HepG2 (cell line): ENCODE data around the gene ACACA. TPM values are rescaled to one million over a fixed set of nuclear protein-coding genes. Genes with fewer than 3 reads are reported as not detected.

Experiments used
- ATAC-seq: fragments of 200-7000 bp; cut with Tn5 transposase; 3 replicates; pipeline ENCODE4 v1.9.1; 2020; ENCODE audit warnings: mild to moderate bottlenecking, moderate library complexity
- BruUV-seq: library from RNA; stranded (reverse); fragments of 400-500 nt; replicated peaks from 2 replicates; lab custom pipeline; 2021; lab: Mats Ljungman, UMichigan
- CTCF ChIA-PET: fragments of 300-600 bp; formaldehyde crosslinking; extraction: SDS; loops from one replicate; lab custom pipeline; 2021; ENCODE audit warnings: low total read pairs, inconsistent platforms, low intra/inter-chr PET ratio; lab: Yijun Ruan, JAX
- POLR2A ChIA-PET: fragments of 350-600 bp; sonication (Branson Sonifier 250); formaldehyde crosslinking; loops from one replicate; lab custom pipeline; 2020; ENCODE audit warnings: antibody characterized with exemption, inconsistent platforms; lab: Yijun Ruan, JAX
- DNase-seq: peaks from one replicate; pipeline ENCODE4 v3.0.0-alpha.2; 2015; ENCODE audit warnings: low spot score
- FAIRE-seq: peaks from 3 replicates; lab custom pipeline; 2011; peaks lifted over from hg19 to GRCh38; lab: Jason Lieb, UNC
- H2AFZ ChIP-seq: one replicate; pipeline ENCODE4 v1.6.1; 2011; ENCODE audit warnings: low read length, inconsistent platforms
- H3K27ac ChIP-seq: fragments of 300-600 bp; 3 replicates; pipeline ENCODE4 v1.8.0; 2011; ENCODE audit warnings: mixed run types, mild to moderate bottlenecking, mixed read lengths, low read length, inconsistent platforms; ENCODE audit not compliant: insufficient read depth; ENCODE audit errors: extremely low read length
- H3K27me3 ChIP-seq, 2 experiments: fragments of 200-600 bp in 1 of 2; 2 replicates in 1 of 2; 3 replicates in 1 of 2; pipeline versions ENCODE4 v1.6.0 to v1.8.0; 2011; ENCODE audit warnings: low read length in 2 of 2, mild to moderate bottlenecking in 2 of 2, moderate library complexity in 2 of 2, inconsistent platforms in 1 of 2; ENCODE audit not compliant: insufficient read depth in 2 of 2, control insufficient read depth in 1 of 2
- H3K36me3 ChIP-seq, 2 experiments: fragments of 200-600 bp in 1 of 2; replicated peaks in 1 of 2; 2 replicates in 1 of 2; 3 replicates in 1 of 2; pipeline versions ENCODE4 v1.5.1 to v1.8.0; 2011; ENCODE audit warnings: low read length in 2 of 2, inconsistent platforms in 1 of 2; ENCODE audit not compliant: insufficient read depth in 2 of 2, control insufficient read depth in 1 of 2
- H3K4me1 ChIP-seq: 2 replicates; pipeline ENCODE4 v1.5.1; 2012; ENCODE audit warnings: low read length, inconsistent platforms; ENCODE audit not compliant: insufficient read depth
- H3K4me2 ChIP-seq: 2 replicates; pipeline ENCODE4 v1.6.0; 2011; ENCODE audit warnings: low read depth, low read length, inconsistent platforms
- H3K4me3 ChIP-seq, 3 experiments: fragments of 200-600 bp in 1 of 3; sonication (generic), shearing (Covaris generic) in 1 of 3; replicated peaks in 1 of 3; 2 replicates each; pipeline ENCODE4 v1.5.1; 2011 to 2016; ENCODE audit warnings: low read length in 3 of 3, inconsistent platforms in 2 of 3, low read depth in 2 of 3, mild to moderate bottlenecking in 2 of 3, control low read depth in 1 of 3, mixed read lengths in 1 of 3; ENCODE audit not compliant: insufficient read depth in 1 of 3
- H3K79me2 ChIP-seq: one replicate; pipeline ENCODE4 v1.6.1; 2011; ENCODE audit warnings: low read length, inconsistent platforms; ENCODE audit not compliant: insufficient read depth
- H3K9ac ChIP-seq: 2 replicates; pipeline ENCODE4 v1.6.0; 2011; ENCODE audit warnings: mild to moderate bottlenecking, low read depth, low read length, inconsistent platforms; ENCODE audit not compliant: insufficient read depth
- H3K9me3 ChIP-seq: 2 replicates; pipeline ENCODE4 v1.5.1; 2012; ENCODE audit warnings: mild to moderate bottlenecking, low read length
- H4K20me1 ChIP-seq: 2 replicates; pipeline ENCODE4 v1.6.0; 2011; ENCODE audit warnings: inconsistent platforms, mild to moderate bottlenecking, low read length, moderate library complexity; ENCODE audit not compliant: insufficient read depth
- ATF5 ChIP-seq: sonication (generic); formaldehyde crosslinking; IDR thresholded peaks from 2 replicates; pipeline ENCODE4 v1.4.0; 2020; ENCODE audit warnings: mild to moderate bottlenecking, low read depth, missing genetic modification reagents
- EZH2 ChIP-seq: conservative IDR thresholded peaks from 2 replicates; pipeline ENCODE4 v1.6.1; 2012; ENCODE audit warnings: mild to moderate bottlenecking, low read depth, low read length, moderate library complexity
- IKZF4 ChIP-seq: sonication (generic); formaldehyde crosslinking; IDR thresholded peaks from 2 replicates; pipeline ENCODE4 v1.5.1; 2020; ENCODE audit warnings: borderline replicate concordance, mild to moderate bottlenecking, low read depth, missing genetic modification reagents; ENCODE audit errors: not compliant biosample characterization
- MED1 ChIP-seq: sonication (generic); formaldehyde crosslinking; IDR thresholded peaks from 2 replicates; pipeline ENCODE4 v1.4.0; 2020; ENCODE audit warnings: missing genetic modification reagents
- RXRA ChIP-seq: sonication (generic); formaldehyde crosslinking; IDR thresholded peaks from 2 replicates; pipeline ENCODE4 v1.5.1; 2020; ENCODE audit warnings: missing genetic modification reagents
- SNAPC5 ChIP-seq: sonication (generic); formaldehyde crosslinking; IDR thresholded peaks from 2 replicates; pipeline ENCODE4 v1.8.1; 2023; ENCODE audit warnings: mild to moderate bottlenecking, missing genetic modification reagents, borderline replicate concordance
- SPEN ChIP-seq: sonication (generic); formaldehyde crosslinking; IDR thresholded peaks from 2 replicates; pipeline ENCODE4 v1.5.1; 2020; ENCODE audit warnings: low read depth, mild to moderate bottlenecking, missing genetic modification reagents
- ZKSCAN1 ChIP-seq: fragments of 150-350 bp; IDR thresholded peaks from 2 replicates; pipeline ENCODE4 v1.6.1; 2014; ENCODE audit warnings: low read length
- ZNF101 ChIP-seq: sonication (generic); formaldehyde crosslinking; IDR thresholded peaks from 2 replicates; pipeline ENCODE4 v1.4.0; 2020; ENCODE audit warnings: mild to moderate bottlenecking, low read depth, missing genetic modification reagents, borderline replicate concordance
- ZNF232 ChIP-seq: sonication (generic); formaldehyde crosslinking; IDR thresholded peaks from 2 replicates; pipeline ENCODE4 v1.4.0; 2020; ENCODE audit warnings: missing genetic modification reagents, borderline replicate concordance
- ZNF3 ChIP-seq: IDR thresholded peaks from 2 replicates; pipeline ENCODE4 v1.7.0; 2017; ENCODE audit warnings: inconsistent platforms
- ZNF558 ChIP-seq: sonication (generic); formaldehyde crosslinking; IDR thresholded peaks from 2 replicates; pipeline ENCODE4 v1.9.0; 2022; ENCODE audit warnings: mild to moderate bottlenecking, missing genetic modification reagents, borderline replicate concordance
- ZNF572 ChIP-seq: sonication (generic); formaldehyde crosslinking; IDR thresholded peaks from 2 replicates; pipeline ENCODE4 v1.5.1; 2020; ENCODE audit warnings: mild to moderate bottlenecking, missing genetic modification reagents
- ZNF672 ChIP-seq: sonication (generic); formaldehyde crosslinking; IDR thresholded peaks from 2 replicates; pipeline ENCODE4 v1.8.1; 2022; ENCODE audit warnings: missing genetic modification reagents
- ZNF768 ChIP-seq: sonication (generic); formaldehyde crosslinking; IDR thresholded peaks from 2 replicates; pipeline ENCODE4 v1.4.0; 2020; ENCODE audit warnings: missing genetic modification reagents
- ZNF777 ChIP-seq: sonication (generic); formaldehyde crosslinking; IDR thresholded peaks from 2 replicates; pipeline ENCODE4 v1.4.0; 2020; ENCODE audit warnings: missing genetic modification reagents
- ZNF781 ChIP-seq: sonication (generic); formaldehyde crosslinking; IDR thresholded peaks from 2 replicates; pipeline ENCODE4 v1.5.1; 2020; ENCODE audit warnings: borderline replicate concordance, mild to moderate bottlenecking, missing genetic modification reagents; ENCODE audit errors: not compliant biosample characterization
- ZNF83 ChIP-seq: sonication (generic); formaldehyde crosslinking; IDR thresholded peaks from 2 replicates; pipeline ENCODE4 v1.4.0; 2020; ENCODE audit warnings: missing genetic modification reagents, mild to moderate bottlenecking, borderline replicate concordance
- ZSCAN22 ChIP-seq: sonication (generic); formaldehyde crosslinking; IDR thresholded peaks from 2 replicates; pipeline ENCODE4 v1.4.0; 2020; ENCODE audit warnings: mild to moderate bottlenecking, missing genetic modification reagents
- whole genome bisulfite sequencing: methylation state at CpG from one replicate; pipeline ENCODE4 v1.1.6; 2017; ENCODE audit warnings: low lambda C conversion rate; 5-methylcytosine and 5-hydroxymethylcytosine counted together
- in situ Hi-C: cut with HindIII; loops from 2 replicates; pipeline ENCODE4 v1.10.0; 2017; ENCODE audit warnings: low pct_unique_long_range_greater_than_20kb; ENCODE audit not compliant: extremely low pct_ligation_motif_present
- intact Hi-C: fragments of 100-400 bp; cut with micrococcal nuclease; formaldehyde crosslinking; loops from one replicate; pipeline ENCODE4 v1.10.0; 2022; ENCODE audit not compliant: unreplicated experiment
- polyA plus RNA-seq, 8 experiments: library from polyadenylated mRNA; depleted of rRNA in 3 of 8; stranded (reverse) in 7 of 8; unstranded in 1 of 8; fragments of >200 nt; fragmentation: Illumina TruSeq in 4 of 8; extraction: Trizol in 4 of 8; gene quantifications; 2 replicates each; pipeline versions ENCODE4 v1.2.1 to v1.2.3, GENCODE V29; 2011 to 2016; ENCODE audit warnings: low read depth in 4 of 8, missing spikeins in 1 of 8, mixed read lengths in 1 of 8; ENCODE audit not compliant: insufficient read depth in 1 of 8
- total RNA-seq, 5 experiments: library from RNA; depleted of rRNA; stranded (reverse); fragments of >200 nt; fragmentation: Illumina TruSeq; extraction: Trizol; gene quantifications; 2 replicates each; pipeline ENCODE4 v1.2.3, GENCODE V29; 2016; ENCODE audit warnings: low read depth in 1 of 5
- TF ChIP-seq, protein P1 (sequence below): sonication (generic); formaldehyde crosslinking; IDR thresholded peaks from 2 replicates; pipeline ENCODE4 v1.4.0; 2020; ENCODE audit warnings: low read depth, mild to moderate bottlenecking, missing genetic modification reagents

ACACA gene
- total and polyA plus RNA-seq, 2 of the 13 experiments (the other 11 are each of a cell fraction or from before 2014, with no cell fraction given): 39.2 to 47.2 TPM

GRCh38 chr17:37211136-37211535 lies 195.5 kb downstream of the ACACA start:
- no peak for TF ChIP-seq ZNF558
- no peak for TF ChIP-seq ZNF3 (CRISPR knock-in tag)
- TF ChIP-seq ZNF672 (CRISPR knock-in tag): no peak
- TF ChIP-seq ZSCAN22 (CRISPR knock-in tag): no peak
- no peak for TF ChIP-seq SPEN (CRISPR knock-in tag)
- TF ChIP-seq ZNF572 (CRISPR knock-in tag): no peak
- TF ChIP-seq EZH2: no peak
- TF ChIP-seq, protein P1, sequence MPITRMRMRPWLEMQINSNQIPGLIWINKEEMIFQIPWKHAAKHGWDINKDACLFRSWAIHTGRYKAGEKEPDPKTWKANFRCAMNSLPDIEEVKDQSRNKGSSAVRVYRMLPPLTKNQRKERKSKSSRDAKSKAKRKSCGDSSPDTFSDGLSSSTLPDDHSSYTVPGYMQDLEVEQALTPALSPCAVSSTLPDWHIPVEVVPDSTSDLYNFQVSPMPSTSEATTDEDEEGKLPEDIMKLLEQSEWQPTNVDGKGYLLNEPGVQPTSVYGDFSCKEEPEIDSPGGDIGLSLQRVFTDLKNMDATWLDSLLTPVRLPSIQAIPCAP (CRISPR knock-in tag): no peak
- no peak for TF ChIP-seq MED1 (CRISPR knock-in tag)
- no peak for TF ChIP-seq ZNF768 (CRISPR knock-in tag)
- no peak for TF ChIP-seq ZNF781 (CRISPR knock-in tag)
- no peak for TF ChIP-seq ZNF777 (CRISPR knock-in tag)
- TF ChIP-seq ZKSCAN1: no peak
- TF ChIP-seq RXRA (CRISPR knock-in tag): no peak
- TF ChIP-seq ZNF101 (CRISPR knock-in tag): no peak
- TF ChIP-seq ZNF83: no peak
- no peak for TF ChIP-seq ZNF232 (CRISPR knock-in tag)
- no peak for TF ChIP-seq ATF5 (CRISPR knock-in tag)
- TF ChIP-seq SNAPC5: no peak
- TF ChIP-seq IKZF4 (CRISPR knock-in tag): no peak
- Histone ChIP-seq H3K9me3 (no peaks in the 10 kb centered on the region), H3K36me3 (peaks cover 15 to 85% of the 10 kb centered on the region in 2 experiments), H3K4me1 (no peaks in the 10 kb centered on the region), H3K4me3 (no peak overlapping the region), H3K27me3 (no peaks in the 10 kb centered on the region), H3K4me2 (no peak overlapping the region), H3K27ac (no peak overlapping the region), H3K79me2 (no peaks in the 10 kb centered on the region), H4K20me1 (no peaks in the 10 kb centered on the region), H2AFZ (no peak overlapping the region), H3K9ac (no peak overlapping the region)
- ATAC-seq (no peak), FAIRE-seq (no peak), DNase-seq (no peak)
- BruUV-seq: no TSS peak
- in situ Hi-C loops: no loop called here
- ChIA-PET CTCF (no interaction called here), POLR2A (no interaction called here)
- 98% methylated on average over 2 of the region's 2 CpGs for WGBS
- intact Hi-C loops: no loop called here
